Measurements from ENCODE around the gene PCDHGA8. TPM values are rescaled to one million over a fixed set of nuclear protein-coding genes. Genes with fewer than 3 reads are reported as not detected.
A peak's percentile ranks its signal among the peaks of the same experiment; 100 is the strongest.

The PCDHGA8 gene
- total and polyA plus RNA-seq, 11 donors, result 0.76 to 14.6 (median 8.1) TPM

GRCh38 chr5:141382469-141383294 is 9.8 kb upstream of the PCDHGA8 start, which contains the start of gene PCDHGA7:
PCDHGA7 (plus strand) TSS chr5:141382742; CDS start chr5:141382900, 158 bp downstream.
- ATAC-seq, result peak in 3 of 4 donors; percentile 26 to 45 (median 27)
- intact Hi-C loops (cut with DNase I), result no loop called here

GRCh38 chr5:141383345-141383744 is 9.1 kb upstream of the PCDHGA8 start:
- no peak for DNase-seq
- Histone ChIP-seq H3K4me1 (peaks cover 0 to 4% (median 0%) of the 10 kb centered on the region in 12 donors), H3K36me3 (peaks cover 0 to 28% (median 0%) of the 10 kb centered on the region in 9 donors), H3K27ac (no peak overlapping the region), H3K27me3 (peaks cover 0 to 23% (median 0%) of the 10 kb centered on the region in 9 donors), H3K9me3 (peaks cover 0 to 96% (median 50%) of the 10 kb centered on the region in 12 donors), H3K4me3 (peak overlapping the region in 4 of 12 donors; percentile 25 to 40 (median 36))
- ATAC-seq, result no peak
- intact Hi-C loops (cut with DNase I), result no loop called here
- WGBS, 4 donors, result 44 to 64% (median 47%) methylated on average over 18 to 21 of the region's 21 CpGs
- TF ChIP-seq, protein P1, sequence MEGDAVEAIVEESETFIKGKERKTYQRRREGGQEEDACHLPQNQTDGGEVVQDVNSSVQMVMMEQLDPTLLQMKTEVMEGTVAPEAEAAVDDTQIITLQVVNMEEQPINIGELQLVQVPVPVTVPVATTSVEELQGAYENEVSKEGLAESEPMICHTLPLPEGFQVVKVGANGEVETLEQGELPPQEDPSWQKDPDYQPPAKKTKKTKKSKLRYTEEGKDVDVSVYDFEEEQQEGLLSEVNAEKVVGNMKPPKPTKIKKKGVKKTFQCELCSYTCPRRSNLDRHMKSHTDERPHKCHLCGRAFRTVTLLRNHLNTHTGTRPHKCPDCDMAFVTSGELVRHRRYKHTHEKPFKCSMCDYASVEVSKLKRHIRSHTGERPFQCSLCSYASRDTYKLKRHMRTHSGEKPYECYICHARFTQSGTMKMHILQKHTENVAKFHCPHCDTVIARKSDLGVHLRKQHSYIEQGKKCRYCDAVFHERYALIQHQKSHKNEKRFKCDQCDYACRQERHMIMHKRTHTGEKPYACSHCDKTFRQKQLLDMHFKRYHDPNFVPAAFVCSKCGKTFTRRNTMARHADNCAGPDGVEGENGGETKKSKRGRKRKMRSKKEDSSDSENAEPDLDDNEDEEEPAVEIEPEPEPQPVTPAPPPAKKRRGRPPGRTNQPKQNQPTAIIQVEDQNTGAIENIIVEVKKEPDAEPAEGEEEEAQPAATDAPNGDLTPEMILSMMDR (IDR thresholded peaks at IDR 0.05), result no peak
- TF ChIP-seq POLR2A (IDR thresholded peaks at IDR 0.05), result no peak

More at GRCh38 chr5:141382469-141383294, 9.8 kb upstream of the PCDHGA8 start, which contains the start of gene PCDHGA7:
- Histone ChIP-seq H3K9me3 (peaks cover 0 to 100% (median 50%) of the 10 kb centered on the region in 12 donors), H3K4me3 (peak within 1 kb of the TSS in 9 of 12 donors; percentile 20 to 40 (median 32)), H3K27me3 (peaks cover 0 to 23% (median 0%) of the 10 kb centered on the region in 9 donors), H3K4me1 (peaks cover 0 to 4% (median 0%) of the 10 kb centered on the region in 12 donors), H3K27ac (no peak within 1 kb of the TSS), H3K36me3 (peaks cover 0 to 33% (median 0%) of the 10 kb centered on the region in 9 donors)
- DNase-seq, result no peak
- TF ChIP-seq, protein P1 (IDR thresholded peaks at IDR 0.05), result peak in 4 of 12 donors; percentile 16 to 31 (median 24)
- TF ChIP-seq POLR2A (IDR thresholded peaks at IDR 0.05), result no peak
- WGBS, 4 donors, result 20 to 39% (median 23%) methylated on average over 37 of the region's 37 CpGs

GRCh38 chr5:141384471-141385267 is 7.8 kb upstream of the PCDHGA8 start:
- H3K9me3 ChIP-seq, result peaks cover 0 to 96% (median 56%) of the 10 kb centered on the region in 12 donors
- whole genome bisulfite sequencing, 4 donors, result 51 to 69% (median 59%) methylated on average over 14 to 43 of the region's 43 CpGs

More at GRCh38 chr5:141384471-141385267, 7.8 kb upstream of the PCDHGA8 start:
- intact Hi-C loops (cut with DNase I), result no loop called here
- Histone ChIP-seq H3K36me3 (peaks cover 0 to 28% (median 0%) of the 10 kb centered on the region in 9 donors), H3K27me3 (peaks cover 0 to 36% (median 0%) of the 10 kb centered on the region in 9 donors), H3K4me3 (no peak overlapping the region), H3K27ac (no peak overlapping the region), H3K4me1 (peaks cover 0 to 4% (median 0%) of the 10 kb centered on the region in 12 donors)
- DNase-seq, result no peak
- ATAC-seq, result no peak
- TF ChIP-seq POLR2A (IDR thresholded peaks at IDR 0.05), result no peak
- TF ChIP-seq, protein P1 (IDR thresholded peaks at IDR 0.05), result no peak

Data from heart left ventricle (tissue), 16 donors.